ENCODE measurements around the gene PLXNA4. TPM values are rescaled to one million over a fixed set of nuclear protein-coding genes. Genes with fewer than 3 reads are reported as not detected.
"Not testable (repeated sequence)": the region's sequence is repeated elsewhere in the genome, so short reads cannot be mapped to it uniquely, and the experiment has no call there.

The PLXNA4 gene
- total RNA-seq, 1 donor from 2014 or later, result 0.21 TPM

GRCh38 chr7:132607656-132608055 lies 31.4 kb upstream of the PLXNA4 start:
- Mint-ChIP-seq H3K4me3 (ENCODE audit: low read depth) (no peak overlapping the region), H3K36me3 (ENCODE audit: low read depth) (no peaks in the 10 kb centered on the region), H3K9me3 (no peaks in the 10 kb centered on the region), H3K27ac (no peak overlapping the region), H3K4me1 (ENCODE audit: low read depth) (no peaks in the 10 kb centered on the region), H3K27me3 (ENCODE audit: low read depth) (peaks cover 3% of the 10 kb centered on the region)
- DNase-seq (ENCODE audit: low spot score), result no peak
- intact Hi-C loops (cut with micrococcal nuclease), result no loop called here

- no peaks in the 10 kb centered on the region for H3K36me3 Mint-ChIP-seq (ENCODE audit: low read depth)
- H3K27ac Mint-ChIP-seq, result no peak overlapping the region
- no peaks in the 10 kb centered on the region for H3K4me1 Mint-ChIP-seq (ENCODE audit: low read depth)
- H3K9me3 Mint-ChIP-seq, result no peaks in the 10 kb centered on the region
- no peak overlapping the region for H3K4me3 Mint-ChIP-seq (ENCODE audit: low read depth)
- intact Hi-C loops (cut with micrococcal nuclease), result no loop called here
- DNase-seq (ENCODE audit: low spot score), result no peak
- peaks cover 8% of the 10 kb centered on the region for H3K27me3 Mint-ChIP-seq (ENCODE audit: low read depth)
These were observed 27.9 kb upstream of the PLXNA4 start for GRCh38 chr7:132604121-132604520.

- Mint-ChIP-seq H3K9me3 (no peaks in the 10 kb centered on the region), H3K4me3 (ENCODE audit: low read depth) (no peak overlapping the region), H3K27me3 (ENCODE audit: low read depth) (peaks cover 13% of the 10 kb centered on the region), H3K36me3 (ENCODE audit: low read depth) (no peaks in the 10 kb centered on the region), H3K4me1 (ENCODE audit: low read depth) (no peaks in the 10 kb centered on the region), H3K27ac (no peak overlapping the region)
- intact Hi-C loops (cut with micrococcal nuclease), result no loop called here
- DNase-seq (ENCODE audit: low spot score), result no peak
These were observed 27.1 kb upstream of the PLXNA4 start for GRCh38 chr7:132603220-132603833.

- Mint-ChIP-seq H3K36me3 (ENCODE audit: low read depth) (no peaks in the 10 kb centered on the region), H3K9me3 (no peaks in the 10 kb centered on the region), H3K27me3 (ENCODE audit: low read depth) (peaks cover 15% of the 10 kb centered on the region), H3K4me3 (ENCODE audit: low read depth) (no peak overlapping the region), H3K4me1 (ENCODE audit: low read depth) (no peaks in the 10 kb centered on the region), H3K27ac (no peak overlapping the region)
- DNase-seq (ENCODE audit: low spot score), result no peak
- intact Hi-C loops (cut with micrococcal nuclease), result no loop called here
These were observed 25.5 kb upstream of the PLXNA4 start for GRCh38 chr7:132601783-132602182.

GRCh38 chr7:132596588-132596987 lies 20.3 kb upstream of the PLXNA4 start:
- intact Hi-C loops (cut with micrococcal nuclease), result no loop called here
- H3K4me1 Mint-ChIP-seq (ENCODE audit: low read depth), result no peaks in the 10 kb centered on the region
- H3K36me3 Mint-ChIP-seq (ENCODE audit: low read depth), result no peaks in the 10 kb centered on the region
- no peak for DNase-seq (ENCODE audit: low spot score)
- peaks cover 12% of the 10 kb centered on the region for H3K27me3 Mint-ChIP-seq (ENCODE audit: low read depth)
- no peaks in the 10 kb centered on the region for H3K9me3 Mint-ChIP-seq
- H3K4me3 Mint-ChIP-seq (ENCODE audit: low read depth), result no peak overlapping the region
- H3K27ac Mint-ChIP-seq, result no peak overlapping the region

GRCh38 chr7:132594741-132595140 lies 18.5 kb upstream of the PLXNA4 start:
- DNase-seq (ENCODE audit: low spot score); H3K4me3 Mint-ChIP-seq (ENCODE audit: low read depth); H3K36me3 Mint-ChIP-seq (ENCODE audit: low read depth); H3K4me1 Mint-ChIP-seq (ENCODE audit: low read depth); H3K9me3 Mint-ChIP-seq; H3K27ac Mint-ChIP-seq; intact Hi-C loops (cut with micrococcal nuclease); H3K27me3 Mint-ChIP-seq (ENCODE audit: low read depth): not testable (repeated sequence)

- Mint-ChIP-seq H3K4me3 (ENCODE audit: low read depth) (no peak overlapping the region), H3K27ac (no peak overlapping the region), H3K9me3 (no peaks in the 10 kb centered on the region), H3K4me1 (ENCODE audit: low read depth) (no peaks in the 10 kb centered on the region), H3K36me3 (ENCODE audit: low read depth) (no peaks in the 10 kb centered on the region), H3K27me3 (ENCODE audit: low read depth) (peaks cover 10% of the 10 kb centered on the region)
- DNase-seq (ENCODE audit: low spot score), result no peak
- intact Hi-C loops (cut with micrococcal nuclease), result no loop called here
These were observed 16.7 kb upstream of the PLXNA4 start for GRCh38 chr7:132592936-132593335.

- H3K4me1 Mint-ChIP-seq (ENCODE audit: low read depth), result no peaks in the 10 kb centered on the region
These were observed 16.1 kb upstream of the PLXNA4 start for GRCh38 chr7:132592231-132592920.

GRCh38 chr7:132590162-132590561 lies 13.9 kb upstream of the PLXNA4 start:
- Mint-ChIP-seq H3K9me3 (no peaks in the 10 kb centered on the region), H3K27me3 (ENCODE audit: low read depth) (peaks cover 14% of the 10 kb centered on the region), H3K27ac (no peak overlapping the region), H3K36me3 (ENCODE audit: low read depth) (no peaks in the 10 kb centered on the region), H3K4me3 (ENCODE audit: low read depth) (no peak overlapping the region), H3K4me1 (ENCODE audit: low read depth) (no peaks in the 10 kb centered on the region)
- no peak for DNase-seq (ENCODE audit: low spot score)
- intact Hi-C loops (cut with micrococcal nuclease), result no loop called here

More at GRCh38 chr7:132592231-132592920, 16.1 kb upstream of the PLXNA4 start:
- Mint-ChIP-seq H3K27ac (no peak overlapping the region), H3K4me3 (ENCODE audit: low read depth) (no peak overlapping the region), H3K36me3 (ENCODE audit: low read depth) (no peaks in the 10 kb centered on the region), H3K27me3 (ENCODE audit: low read depth) (peaks cover 13% of the 10 kb centered on the region), H3K9me3 (no peaks in the 10 kb centered on the region)
- DNase-seq (ENCODE audit: low spot score), result no peak
- intact Hi-C loops (cut with micrococcal nuclease), result no loop called here

GRCh38 chr7:132588596-132588995 lies 12.3 kb upstream of the PLXNA4 start:
- Mint-ChIP-seq H3K9me3 (no peaks in the 10 kb centered on the region), H3K4me3 (ENCODE audit: low read depth) (no peak overlapping the region), H3K36me3 (ENCODE audit: low read depth) (no peaks in the 10 kb centered on the region), H3K27ac (no peak overlapping the region), H3K27me3 (ENCODE audit: low read depth) (peaks cover 24% of the 10 kb centered on the region), H3K4me1 (ENCODE audit: low read depth) (no peaks in the 10 kb centered on the region)
- DNase-seq (ENCODE audit: low spot score), result no peak
- intact Hi-C loops (cut with micrococcal nuclease), result loop anchor here (10.0 kb wide), 1 partner anchor 846 kb away; no protein-coding TSS in a partner anchor

- Mint-ChIP-seq H3K27ac (no peak overlapping the region), H3K9me3 (no peaks in the 10 kb centered on the region), H3K27me3 (ENCODE audit: low read depth) (peaks cover 29% of the 10 kb centered on the region), H3K4me1 (ENCODE audit: low read depth) (no peaks in the 10 kb centered on the region), H3K36me3 (ENCODE audit: low read depth) (no peaks in the 10 kb centered on the region), H3K4me3 (ENCODE audit: low read depth) (no peak overlapping the region)
- intact Hi-C loops (cut with micrococcal nuclease), result loop anchor here (10.0 kb wide), 1 partner anchor 850 kb away; no protein-coding TSS in a partner anchor
- no peak for DNase-seq (ENCODE audit: low spot score)
These were observed 8.7 kb upstream of the PLXNA4 start for GRCh38 chr7:132584796-132585494.

GRCh38 chr7:132581431-132581830 lies 5.2 kb upstream of the PLXNA4 start:
- no peak for DNase-seq (ENCODE audit: low spot score)
- H3K9me3 Mint-ChIP-seq, result no peaks in the 10 kb centered on the region
- peaks cover 40% of the 10 kb centered on the region for H3K27me3 Mint-ChIP-seq (ENCODE audit: low read depth)
- no peak overlapping the region for H3K4me3 Mint-ChIP-seq (ENCODE audit: low read depth)
- H3K4me1 Mint-ChIP-seq (ENCODE audit: low read depth), result no peaks in the 10 kb centered on the region
- H3K36me3 Mint-ChIP-seq (ENCODE audit: low read depth), result no peaks in the 10 kb centered on the region
- no peak overlapping the region for H3K27ac Mint-ChIP-seq
- intact Hi-C loops (cut with micrococcal nuclease), result loop anchor here (10.0 kb wide), 1 partner anchor 853 kb away; no protein-coding TSS in a partner anchor

Measured in activated T-helper 2 cell treated with anti-CD3 and anti-CD28 coated beads, Interferon-gamma antibody, Interleukin-2, Interleukin-4, amounts not matched to agents 10 μg/mL and 5 μg/mL and 100 μg/mL, durations not matched to agents 14 hours and 24 hours and 36 hours (primary cell).